A549 (cell line): ENCODE measurements around the gene NEDD9. TPM values are rescaled to one million over a fixed set of nuclear protein-coding genes. Genes with fewer than 3 reads are reported as not detected.
A peak's percentile ranks its signal among the peaks of the same experiment; 100 is the strongest.

Source experiments
- ATAC-seq, 2 experiments: fragments of 200-7000 bp in 1 of 2; fragments of >200 bp in 1 of 2; cut with Nextera tagmentation in 1 of 2; cut with Tn5 transposase in 1 of 2; 3 replicates each; pipeline versions ENCODE4 v1.8.0 to v1.9.1; 2018 to 2020; ENCODE audit warnings: mild to moderate bottlenecking in 1 of 2, moderate library complexity in 1 of 2
- CTCF ChIA-PET: fragments of 300-600 bp; sonication (Branson Sonifier 250); formaldehyde crosslinking; extraction: SDS; loops from one replicate; lab custom pipeline; 2021; ENCODE audit warnings: antibody characterized with exemption, inconsistent platforms; lab: Yijun Ruan, JAX
- POLR2A ChIA-PET: fragments of 350-600 bp; formaldehyde crosslinking; extraction: SDS; loops from one replicate; lab custom pipeline; 2021; ENCODE audit warnings: antibody characterized with exemption, inconsistent platforms; lab: Yijun Ruan, JAX
- DNase-seq, 2 experiments: peaks; one replicate each; pipeline versions ENCODE4 v3.0.0 to v3.0.0-alpha.2; 2011 to 2016; ENCODE audit warnings: low read depth in 1 of 2, low spot score in 1 of 2
- FAIRE-seq: peaks from 2 replicates; lab custom pipeline; 2011; peaks lifted over from hg19 to GRCh38; lab: Jason Lieb, UNC
- H3K27ac ChIP-seq, 2 experiments: fragments of >200 bp; sonication (Bioruptor Twin); formaldehyde crosslinking; 3 replicates each; pipeline ENCODE4 v1.5.1; 2016 to 2017
- H3K4me1 ChIP-seq: fragments of >200 bp; sonication (Bioruptor Twin); formaldehyde crosslinking; 3 replicates; pipeline ENCODE4 v1.6.1; 2016
- H3K4me2 ChIP-seq: fragments of >200 bp; sonication (Bioruptor Twin); formaldehyde crosslinking; 3 replicates; pipeline ENCODE4 v1.6.1; 2016
- H3K4me3 ChIP-seq: fragments of >200 bp; sonication (Bioruptor Twin); formaldehyde crosslinking; 3 replicates; pipeline ENCODE4 v1.5.1; 2016
- H3K9me3 ChIP-seq: fragments of >200 bp; sonication (Bioruptor Twin); formaldehyde crosslinking; 3 replicates; pipeline ENCODE4 v1.6.1; 2016
- ATOH8 ChIP-seq: fragments of 250-450 bp; sonication (Bioruptor Pico); IDR thresholded peaks from 2 replicates; pipeline ENCODE4 v1.5.0; 2020; ENCODE audit warnings: low read depth, mild to moderate bottlenecking, moderate library complexity
- BCL3 ChIP-seq: fragments of >200 bp; sonication (Bioruptor Twin); formaldehyde crosslinking; IDR thresholded peaks from 3 replicates; pipeline ENCODE4 v1.6.1; 2016
- CBX2 ChIP-seq: fragments of 200-600 bp; sonication (generic); IDR thresholded peaks from 2 replicates; pipeline ENCODE4 v1.6.1; 2016; ENCODE audit warnings: low read depth, mild to moderate bottlenecking, borderline replicate concordance
- CBX8 ChIP-seq: fragments of 200-600 bp; sonication (generic); IDR thresholded peaks from 2 replicates; pipeline ENCODE4 v1.6.1; 2016
- CEBPB ChIP-seq, 2 experiments: fragments of >200 bp in 1 of 2; sonication (Bioruptor Twin) in 1 of 2; formaldehyde crosslinking in 1 of 2; IDR thresholded peaks; 2 replicates each; pipeline ENCODE4 v1.6.1; 2012 to 2016
- CTCF ChIP-seq: fragments of >200 bp; sonication (Bioruptor Twin); formaldehyde crosslinking; IDR thresholded peaks from 3 replicates; pipeline ENCODE4 v1.5.1; 2016
- EHMT2 ChIP-seq: fragments of 200-600 bp; sonication (generic); IDR thresholded peaks from 2 replicates; pipeline ENCODE4 v1.6.1; 2016; ENCODE audit warnings: antibody characterized with exemption, low read depth, mild to moderate bottlenecking, moderate library complexity
- EP300 ChIP-seq, 2 experiments: fragments of >200 bp; sonication (Bioruptor Twin); formaldehyde crosslinking; IDR thresholded peaks; 2 replicates in 1 of 2; 3 replicates in 1 of 2; pipeline ENCODE4 v1.6.1; 2016 to 2017
- FOSB ChIP-seq: fragments of 250-450 bp; sonication (Bioruptor Pico); IDR thresholded peaks from 2 replicates; pipeline ENCODE4 v1.5.0; 2020; ENCODE audit warnings: mild to moderate bottlenecking, moderate library complexity
- GATA3 ChIP-seq: IDR thresholded peaks from 2 replicates; pipeline ENCODE4 v1.6.1; 2012; ENCODE audit warnings: borderline replicate concordance
- HDAC2 ChIP-seq: fragments of 200-600 bp; sonication (generic); IDR thresholded peaks from 2 replicates; pipeline ENCODE4 v1.6.1; 2016
- HES2 ChIP-seq: fragments of >200 bp; sonication (Bioruptor Twin); formaldehyde crosslinking; IDR thresholded peaks from 2 replicates; pipeline ENCODE4 v1.6.1; 2016
- HOXB5 ChIP-seq: fragments of 250-450 bp; sonication (Bioruptor Pico); IDR thresholded peaks from 2 replicates; pipeline ENCODE4 v1.5.0; 2020; ENCODE audit warnings: mild to moderate bottlenecking, moderate library complexity
- KDM5A ChIP-seq: fragments of 200-600 bp; sonication (generic); IDR thresholded peaks from 2 replicates; pipeline ENCODE4 v1.6.1; 2016; ENCODE audit warnings: antibody characterized with exemption, mild to moderate bottlenecking
- MAFK ChIP-seq: fragments of 450-650 bp; IDR thresholded peaks from 2 replicates; pipeline ENCODE4 v1.6.1; 2014; ENCODE audit not compliant: partially characterized antibody
- MYC ChIP-seq: IDR thresholded peaks from 2 replicates; pipeline ENCODE4 v1.6.1; 2012; ENCODE audit warnings: mild to moderate bottlenecking, inconsistent platforms, low read length, improper control_type of control experiment, borderline replicate concordance
- NPAS2 ChIP-seq: fragments of 250-450 bp; sonication (Bioruptor Pico); IDR thresholded peaks from 2 replicates; pipeline ENCODE4 v1.8.0; 2022; ENCODE audit warnings: mild to moderate bottlenecking, moderate library complexity, borderline replicate concordance
- NR3C1 ChIP-seq: fragments of >200 bp; sonication (Bioruptor Twin); formaldehyde crosslinking; IDR thresholded peaks from 3 replicates; pipeline ENCODE4 v1.6.1; 2017
- POLR2AphosphoS2 ChIP-seq: conservative IDR thresholded peaks from 2 replicates; pipeline ENCODE4 v1.6.1; 2012; ENCODE audit warnings: low read length, improper control_type of control experiment, inconsistent platforms
- RAD21 ChIP-seq, 2 experiments: fragments of >200 bp in 1 of 2; sonication (Bioruptor Twin) in 1 of 2; formaldehyde crosslinking in 1 of 2; IDR thresholded peaks in 1 of 2; conservative IDR thresholded peaks in 1 of 2; 2 replicates in 1 of 2; 3 replicates in 1 of 2; pipeline ENCODE4 v1.6.1; 2012 to 2018; ENCODE audit warnings: inconsistent platforms in 1 of 2
- SMC3 ChIP-seq: fragments of >200 bp; sonication (Bioruptor Twin); formaldehyde crosslinking; IDR thresholded peaks from 3 replicates; pipeline ENCODE4 v1.6.1; 2018; ENCODE audit warnings: inconsistent platforms
- USF2 ChIP-seq: fragments of 450-650 bp; IDR thresholded peaks from 2 replicates; pipeline ENCODE4 v1.6.1; 2014; ENCODE audit warnings: antibody characterized with exemption
- WGBS: methylation state at CpG from one replicate; pipeline ENCODE4 v1.1.6; 2017; ENCODE audit errors: missing lambda C conversion rate; 5-methylcytosine and 5-hydroxymethylcytosine counted together
- polyA plus RNA-seq, 4 experiments: library from polyadenylated mRNA; depleted of rRNA in 3 of 4; stranded (reverse); fragments of >200 nt; fragmentation: RNase III in 1 of 4; extraction: RNeasy Plus Mini Kit Qiagen cat#74134 plus additional on column Dnase treatment in 1 of 4; gene quantifications; 2 replicates in 3 of 4; 3 replicates in 1 of 4; pipeline ENCODE4 v1.2.3, GENCODE V29; 2011 to 2017

NEDD9 gene
- polyA plus RNA-seq, 2 of the 4 experiments (the other 2 are of a cell fraction) = 46.7 to 79.6 TPM

- H3K4me3 ChIP-seq = no peak overlapping the region
- FAIRE-seq (no peak), ATAC-seq (no peak), DNase-seq (no peak)
- H3K4me2 ChIP-seq = no peak overlapping the region
- no peak for TF ChIP-seq BCL3
- no peak for TF ChIP-seq EHMT2
- TF ChIP-seq HOXB5 = no peak
- no peak for TF ChIP-seq NPAS2 (CRISPR knock-in tag)
- no peak for TF ChIP-seq KDM5A
- no peak for TF ChIP-seq CBX8
- POLR2A ChIA-PET = no interaction called here
- peak overlapping the region in 1 of 2 experiments; percentile 44; a peak in 3 of 6 replicates for H3K27ac ChIP-seq
- WGBS = 85% methylated on average over 1 of the region's 1 CpG
- peaks cover 20% of the 10 kb centered on the region for H3K4me1 ChIP-seq
- CTCF ChIA-PET = interaction anchor here (0.9 to 3.8 kb wide), 2 partner anchors 33 to 319 kb away, joined by 3 to 20 read pairs; no protein-coding TSS in a partner anchor
- peaks cover 7% of the 10 kb centered on the region; the same call in 2 of the 3 replicates for H3K9me3 ChIP-seq
Measured at GRCh38 chr6:11177271-11177670, 55.2 kb downstream of the NEDD9 start.

GRCh38 chr6:11174242-11174611, 58.2 kb downstream of the NEDD9 start:
- CTCF ChIA-PET = interaction anchor here (0.8 to 3.8 kb wide), 4 partner anchors 14 to 322 kb away, joined by 4 to 20 read pairs (median 4); no protein-coding TSS in a partner anchor
- Histone ChIP-seq H3K4me3 (no peak overlapping the region), H3K4me1 (peaks cover 10% of the 10 kb centered on the region), H3K27ac (peak overlapping the region in 1 of 2 experiments; percentile 71; a peak in 3 of 6 replicates), H3K9me3 (no peaks in the 10 kb centered on the region), H3K4me2 (no peak overlapping the region)
- no peak for ATAC-seq
- DNase-seq = no peak
- WGBS = 97% methylated on average over 5 of the region's 5 CpGs
- FAIRE-seq = no peak
- TF ChIP-seq EHMT2 (no peak), CEBPB (IDR thresholded peaks at IDR 0.05) (no peak), GATA3 (no peak), MYC (no peak), EP300 (IDR thresholded peaks at IDR 0.05) (no peak), USF2 (no peak), MAFK (no peak), HDAC2 (no peak), CBX2 (no peak), ATOH8 (CRISPR knock-in tag) (no peak), NR3C1 (no peak), HES2 (no peak), POLR2AphosphoS2 (no peak), FOSB (CRISPR knock-in tag) (no peak)
- POLR2A ChIA-PET = interaction anchor here (1.2 kb wide), 1 partner anchor 14 kb away, joined by 3 read pairs; no protein-coding TSS in a partner anchor

- peak in 1 of 2 experiments; percentile 64 for DNase-seq
- H3K4me3 ChIP-seq = no peak overlapping the region
- H3K4me1 ChIP-seq = peaks cover 10% of the 10 kb centered on the region
- POLR2A ChIA-PET = no interaction called here
- peak; percentile 65 for TF ChIP-seq SMC3
- TF ChIP-seq CTCF = peak; percentile 63
- peak; percentile 48 to 67; a peak in 4 of 5 replicates for TF ChIP-seq RAD21 (conservative IDR thresholded peaks at IDR 0.05 in 1 of 2, IDR thresholded peaks at IDR 0.05 in 1 of 2)
- no peak for TF ChIP-seq EHMT2
- no peak for TF ChIP-seq ATOH8 (CRISPR knock-in tag)
- TF ChIP-seq MAFK = peak; percentile 49
- TF ChIP-seq HES2 = no peak
- TF ChIP-seq, all 56 proteins: peak for 4
- WGBS = 29% methylated on average over 17 of the region's 17 CpGs
- FAIRE-seq = no peak
- H3K27ac ChIP-seq = peak overlapping the region; percentile 69 to 83
- ATAC-seq = peak; percentile 54 to 84; a peak in 4 of 6 replicates
- CTCF ChIA-PET = interaction anchor here (0.6 to 2.5 kb wide), 13 partner anchors 8 to 324 kb away, joined by 3 to 26 read pairs (median 4); no protein-coding TSS in a partner anchor
- H3K4me2 ChIP-seq = peak overlapping the region; percentile 50
- H3K9me3 ChIP-seq = no peaks in the 10 kb centered on the region
Measured at GRCh38 chr6:11172501-11173327, 59.8 kb downstream of the NEDD9 start.
